Stimulated activated CD4-positive, alpha-beta T cell treated with anti-CD3 and anti-CD28 coated beads, TNF-alpha, amount 100 ng/mL, for 24 hours (primary cell): Measurements from ENCODE around the gene NOL11.
"Not testable (repeated sequence)": the region's sequence is repeated elsewhere in the genome, so short reads cannot be mapped to it uniquely, and the experiment has no call there.

Source experiments
- DNase-seq, 3 experiments: peaks; one replicate each; pipeline ENCODE4 v3.0.0-alpha.2; 2020; ENCODE audit warnings: low read depth in 3 of 3

The NOL11 gene

GRCh38 chr17:67754001-67754400, 36.3 kb downstream of the NOL11 start:
- DNase-seq = no peak

GRCh38 chr17:67754686-67755085, 37.0 kb downstream of the NOL11 start:
- not testable (repeated sequence) for DNase-seq

GRCh38 chr17:67756766-67757165, 39.0 kb downstream of the NOL11 start:
- DNase-seq = not testable (repeated sequence)

GRCh38 chr17:67759355-67760171, 41.8 kb downstream of the NOL11 start:
- DNase-seq = no peak

- DNase-seq = no peak
These were observed 47.9 kb downstream of the NOL11 start for GRCh38 chr17:67765623-67766022.

GRCh38 chr17:67769231-67769630, 51.5 kb downstream of the NOL11 start:
- DNase-seq = no peak

GRCh38 chr17:67770539-67770938, 52.8 kb downstream of the NOL11 start:
- no peak for DNase-seq

- no peak for DNase-seq
These were observed 54.9 kb downstream of the NOL11 start for GRCh38 chr17:67772679-67773078.

GRCh38 chr17:67773246-67773645, 55.5 kb downstream of the NOL11 start:
- DNase-seq = no peak

- peak in 1 of 3 experiments; percentile 18 for DNase-seq
These were observed 61.4 kb downstream of the NOL11 start for GRCh38 chr17:67779098-67779672.

- no peak for DNase-seq
These were observed 66.8 kb downstream of the NOL11 start for GRCh38 chr17:67784364-67785121.

GRCh38 chr17:67785122-67785477, 67.4 kb downstream of the NOL11 start:
- DNase-seq = no peak

GRCh38 chr17:67785504-67785903, 67.8 kb downstream of the NOL11 start:
- no peak for DNase-seq
